COR-L47 (cell line): ENCODE measurements around the gene CYP2W1.
"Not testable (repeated sequence)": the region's sequence is repeated elsewhere in the genome, so short reads cannot be mapped to it uniquely, and the experiment has no call there.

Source experiments
- DNase-seq: peaks from one replicate; lab custom pipeline; 2025; lab: John Stamatoyannopoulos, UW

CYP2W1 gene

GRCh38 chr7:983004-983615 is at the start of gene CYP2W1:
Gene CYP2W1, plus strand, starts transcription at chr7:983181. Its CDS starts 31 bp downstream, at chr7:983212.
- DNase-seq = no peak

GRCh38 chr7:934469-935163 is 48.4 kb upstream of the CYP2W1 start:
- no peak for DNase-seq

GRCh38 chr7:935164-935873 is 47.7 kb upstream of the CYP2W1 start:
- no peak for DNase-seq

GRCh38 chr7:935874-936385 is 47.1 kb upstream of the CYP2W1 start:
- DNase-seq = no peak

GRCh38 chr7:936386-937054 is 46.5 kb upstream of the CYP2W1 start:
- no peak for DNase-seq

- no peak for DNase-seq
These were observed 45.0 kb upstream of the CYP2W1 start for GRCh38 chr7:937856-938484.

- DNase-seq = no peak
These were observed 44.3 kb upstream of the CYP2W1 start for GRCh38 chr7:938546-939185.

- no peak for DNase-seq
These were observed 43.1 kb upstream of the CYP2W1 start for GRCh38 chr7:939843-940242.

- no peak for DNase-seq
These were observed 42.2 kb upstream of the CYP2W1 start for GRCh38 chr7:940599-941408.

- DNase-seq = not testable (repeated sequence)
These were observed 39.2 kb upstream of the CYP2W1 start for GRCh38 chr7:943793-944192.

GRCh38 chr7:944744-945143 is 38.2 kb upstream of the CYP2W1 start:
- no peak for DNase-seq

GRCh38 chr7:945147-945555 is 37.8 kb upstream of the CYP2W1 start:
- DNase-seq = no peak

- DNase-seq = no peak
These were observed 37.3 kb upstream of the CYP2W1 start for GRCh38 chr7:945556-946255.

- no peak for DNase-seq
These were observed 36.6 kb upstream of the CYP2W1 start for GRCh38 chr7:946256-946996.

- no peak for DNase-seq
These were observed 35.4 kb upstream of the CYP2W1 start for GRCh38 chr7:947391-948210.

- no peak for DNase-seq
These were observed 33.7 kb upstream of the CYP2W1 start for GRCh38 chr7:949021-949934.

- no peak for DNase-seq
These were observed 31.0 kb upstream of the CYP2W1 start for GRCh38 chr7:951881-952547.
